Effector memory CD8-positive, alpha-beta T cell (primary cell): ENCODE results near the gene RTN1.

ENCODE experiments used
- ATAC-seq: fragments of 150-1000 bp; cut with Tn5 transposase; replicated peaks from 2 replicates; pipeline ENCODE4 v1.10.0; 2021; ENCODE audit warnings: mild to moderate bottlenecking, moderate library complexity
- DNase-seq, 3 experiments: peaks; one replicate each; pipeline ENCODE4 v3.0.0; 2021
- H3K27ac Mint-ChIP-seq, 2 donors: one replicate each; pipeline ENCODE4 v1.8.0; 2022; ENCODE audit warnings: mild to moderate bottlenecking in 2 of 2, mixed read lengths in 2 of 2, moderate library complexity in 2 of 2
- H3K27me3 Mint-ChIP-seq, 2 donors: one replicate each; pipeline ENCODE4 v1.8.0; 2022; ENCODE audit warnings: mixed read lengths in 2 of 2
- H3K36me3 Mint-ChIP-seq: one replicate; pipeline ENCODE4 v1.8.0; 2022; ENCODE audit warnings: mild to moderate bottlenecking, moderate library complexity, mixed read lengths; ENCODE audit not compliant: insufficient read depth
- H3K4me1 Mint-ChIP-seq, 2 donors: one replicate each; pipeline ENCODE4 v1.8.0; 2022; ENCODE audit warnings: low read depth in 2 of 2, mixed read lengths in 2 of 2
- H3K4me3 Mint-ChIP-seq, 2 donors: one replicate each; pipeline ENCODE4 v1.8.0; 2022; ENCODE audit warnings: mild to moderate bottlenecking in 2 of 2, mixed read lengths in 2 of 2, moderate library complexity in 2 of 2
- H3K9me3 Mint-ChIP-seq, 2 donors: one replicate each; pipeline ENCODE4 v1.8.0; 2022; ENCODE audit warnings: mixed read lengths in 2 of 2
- total RNA-seq, 9 experiments: gene quantifications; one replicate each; lab custom pipeline; 2026; lab: John Stamatoyannopoulos, UW

RTN1 gene
- total RNA-seq, result 0 to 0.42 (median 0) reads per million in 9 experiments

DNA sequence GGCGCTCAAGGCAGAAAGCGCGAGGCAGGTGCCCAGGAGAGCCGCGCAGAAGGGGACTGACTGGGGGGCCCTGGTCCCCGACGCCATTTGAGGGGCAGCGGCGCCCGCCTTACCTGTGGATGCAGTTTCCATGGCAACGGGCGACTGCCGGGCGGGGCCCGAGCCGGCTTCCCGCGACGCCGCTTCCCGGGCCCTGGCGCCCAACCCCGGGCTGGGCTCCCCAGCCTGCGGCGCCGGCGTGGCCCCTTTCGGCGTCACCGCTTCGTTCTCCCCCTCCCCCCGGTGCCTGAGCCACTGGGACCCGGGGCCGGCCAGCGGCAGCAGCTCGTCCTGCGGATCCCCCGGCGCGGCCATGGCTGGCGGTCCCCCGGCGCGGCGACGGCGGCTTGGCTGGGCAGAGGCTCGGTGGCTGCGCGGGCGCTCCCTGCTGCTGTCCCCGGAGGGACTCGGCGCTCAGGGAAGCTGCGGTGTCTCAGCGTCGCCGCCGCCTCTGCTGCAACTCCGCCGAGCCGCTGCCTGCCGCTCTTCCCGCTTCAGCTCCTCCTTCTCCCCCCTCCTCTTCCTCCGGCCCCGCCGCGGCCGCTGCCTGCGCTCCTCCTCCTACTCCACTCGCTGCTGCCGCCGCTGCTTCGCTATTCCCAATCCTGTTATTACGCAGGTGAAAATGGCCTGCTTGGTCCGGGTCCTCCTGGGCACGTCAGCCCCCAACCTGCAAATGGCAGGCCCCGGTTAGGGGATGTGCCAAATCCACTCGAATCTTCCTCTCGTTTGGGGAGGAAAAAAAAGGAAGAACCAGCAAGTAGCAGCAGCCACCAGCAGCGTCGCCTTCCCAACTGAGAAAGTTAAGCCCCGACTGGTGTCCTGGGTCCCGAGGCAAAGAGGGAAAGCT lies at the start of gene RTN1:
Gene RTN1, minus strand, starts transcription at position 500 of the 889 bp plus-strand sequence. Its CDS starts 146 bp downstream, at position 354.
- Mint-ChIP-seq H3K27ac (no peak within 1 kb of the TSS), H3K27me3 (peaks cover 41 to 43% of the 10 kb centered on the region in 2 donors), H3K36me3 (no peaks in the 10 kb centered on the region), H3K4me3 (peak within 1 kb of the TSS; percentile 81 to 82), H3K4me1 (peaks cover 4 to 6% of the 10 kb centered on the region in 2 donors), H3K9me3 (no peaks in the 10 kb centered on the region)
- DNase-seq, result no peak
- ATAC-seq, result peak; percentile 22

DNA sequence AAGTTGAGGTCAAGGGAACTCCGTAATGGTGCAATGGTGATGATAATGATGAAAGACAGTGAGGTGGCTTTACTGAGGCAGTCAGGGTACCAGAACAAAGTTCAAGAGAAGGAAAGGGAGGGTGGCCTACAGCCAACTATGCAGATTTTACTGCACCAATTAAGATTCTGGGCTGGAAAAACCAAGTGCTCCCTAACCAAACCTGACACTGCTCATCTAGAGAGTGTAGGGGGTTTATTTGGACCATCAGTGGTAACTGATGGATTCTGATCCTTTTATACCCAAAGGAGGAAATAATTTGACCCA lies 49.8 kb upstream of the RTN1 start:
- DNase-seq (no peak), ATAC-seq (no peak)
- H3K4me3 Mint-ChIP-seq, result peak overlapping the region in 1 of 2 donors; percentile 28
- peaks cover 0 to 8% of the 10 kb centered on the region in 2 donors for H3K4me1 Mint-ChIP-seq
- H3K27ac Mint-ChIP-seq, result no peak overlapping the region
- H3K9me3 Mint-ChIP-seq, result no peaks in the 10 kb centered on the region
- no peaks in the 10 kb centered on the region for H3K36me3 Mint-ChIP-seq
- H3K27me3 Mint-ChIP-seq, result peaks cover 57 to 60% of the 10 kb centered on the region in 2 donors

DNA sequence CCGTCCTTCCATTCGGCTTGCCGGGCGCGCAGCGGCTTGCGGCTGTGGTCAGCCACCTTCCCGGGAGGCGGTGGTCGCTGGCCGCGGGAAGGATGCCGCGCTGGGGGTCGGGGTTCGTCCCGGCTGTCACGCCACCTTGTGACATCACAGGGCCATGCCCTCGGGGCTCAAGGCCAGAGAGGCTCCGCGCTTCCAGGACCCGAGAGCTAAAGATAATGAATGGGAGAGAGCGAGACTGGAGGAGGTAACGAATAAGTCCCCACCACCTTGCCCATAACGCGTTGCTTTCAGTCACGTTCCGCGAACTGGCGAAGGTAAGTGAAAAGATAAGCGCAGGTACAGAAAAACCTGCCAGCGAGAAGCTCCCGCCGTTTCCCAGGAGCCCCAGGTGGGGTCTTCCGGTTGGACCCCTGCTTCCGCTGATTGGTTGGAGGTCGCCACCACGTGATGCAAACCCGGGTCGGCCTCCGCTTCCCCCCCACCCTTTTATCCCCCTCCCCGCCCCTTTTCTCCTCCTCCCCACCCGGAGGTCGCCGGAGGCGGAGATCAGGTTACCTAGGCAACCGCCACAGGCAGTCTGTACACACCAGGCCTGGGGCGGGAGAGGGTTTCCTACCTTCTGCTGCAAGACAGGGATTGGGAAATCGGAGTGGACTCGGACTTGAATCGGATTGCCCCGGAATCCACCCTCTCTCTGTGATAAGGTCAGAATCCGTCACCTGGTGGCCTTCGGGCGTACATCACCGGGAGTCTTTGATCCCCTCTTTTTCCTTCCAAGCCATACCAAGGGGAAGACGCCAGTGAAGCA lies 49.2 kb upstream of the RTN1 start, which contains the start of gene LRRC9:
Gene LRRC9, plus strand, starts transcription at position 575 of the 808 bp plus-strand sequence.
- ATAC-seq (peak; percentile 32), DNase-seq (no peak)
- Mint-ChIP-seq H3K27me3 (peaks cover 58 to 62% of the 10 kb centered on the region in 2 donors), H3K9me3 (no peaks in the 10 kb centered on the region), H3K27ac (no peak within 1 kb of the TSS), H3K4me1 (peaks cover 0 to 8% of the 10 kb centered on the region in 2 donors), H3K36me3 (no peaks in the 10 kb centered on the region), H3K4me3 (peak within 1 kb of the TSS; percentile 53 to 72)

- Mint-ChIP-seq H3K4me1 (peaks cover 0 to 8% of the 10 kb centered on the region in 2 donors), H3K27ac (no peak overlapping the region), H3K4me3 (peak overlapping the region; percentile 53 to 72), H3K9me3 (no peaks in the 10 kb centered on the region), H3K27me3 (peaks cover 52 to 58% of the 10 kb centered on the region in 2 donors), H3K36me3 (no peaks in the 10 kb centered on the region)
- no peak for DNase-seq
- ATAC-seq, result peak; percentile 48
Measured at GRCh38 chr14:59918824-59919569, 48.4 kb upstream of the RTN1 start.

- DNase-seq (no peak), ATAC-seq (no peak)
- H3K36me3 Mint-ChIP-seq, result no peaks in the 10 kb centered on the region
- no peaks in the 10 kb centered on the region for H3K4me1 Mint-ChIP-seq
- no peaks in the 10 kb centered on the region for H3K9me3 Mint-ChIP-seq
- H3K27ac Mint-ChIP-seq, result no peak overlapping the region
- H3K4me3 Mint-ChIP-seq, result no peak overlapping the region
- H3K27me3 Mint-ChIP-seq, result peaks cover 34 to 36% of the 10 kb centered on the region in 2 donors
Measured at GRCh38 chr14:59913187-59913586, 42.6 kb upstream of the RTN1 start.

GRCh38 chr14:59912443-59912842 lies 41.9 kb upstream of the RTN1 start:
- no peaks in the 10 kb centered on the region for H3K36me3 Mint-ChIP-seq
- no peak for ATAC-seq
- no peak overlapping the region for H3K4me3 Mint-ChIP-seq
- H3K27me3 Mint-ChIP-seq, result peaks cover 36 to 37% of the 10 kb centered on the region in 2 donors
- H3K27ac Mint-ChIP-seq, result no peak overlapping the region
- no peaks in the 10 kb centered on the region for H3K9me3 Mint-ChIP-seq
- H3K4me1 Mint-ChIP-seq, result no peaks in the 10 kb centered on the region
- no peak for DNase-seq

GRCh38 chr14:59905188-59905587 lies 34.6 kb upstream of the RTN1 start:
- Mint-ChIP-seq H3K27ac (no peak overlapping the region), H3K4me1 (no peaks in the 10 kb centered on the region), H3K9me3 (no peaks in the 10 kb centered on the region), H3K36me3 (no peaks in the 10 kb centered on the region), H3K4me3 (no peak overlapping the region), H3K27me3 (peaks cover 11 to 17% of the 10 kb centered on the region in 2 donors)
- no peak for DNase-seq
- no peak for ATAC-seq

DNA sequence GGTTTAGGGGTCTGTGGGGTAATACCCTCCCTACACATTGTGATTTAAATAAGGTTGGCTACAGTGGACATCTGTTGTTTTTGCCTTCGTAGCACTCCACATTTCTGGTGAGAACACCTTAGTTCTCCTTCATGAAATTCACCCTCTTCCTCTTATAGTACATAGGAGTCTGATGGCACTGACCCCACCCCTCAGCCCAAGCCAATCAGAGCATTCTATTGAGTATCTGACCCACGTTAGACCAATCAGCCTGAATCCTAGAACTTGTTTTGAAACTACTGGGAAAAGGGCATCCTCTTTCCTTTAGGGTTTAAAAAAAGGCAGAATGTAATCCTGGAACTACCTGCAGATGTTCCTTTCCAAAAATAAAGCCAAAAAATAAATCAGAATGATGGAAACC lies 33.6 kb upstream of the RTN1 start:
- H3K36me3 Mint-ChIP-seq, result no peaks in the 10 kb centered on the region
- no peak for DNase-seq
- H3K9me3 Mint-ChIP-seq, result no peaks in the 10 kb centered on the region
- ATAC-seq, result no peak
- H3K27ac Mint-ChIP-seq, result no peak overlapping the region
- no peak overlapping the region for H3K4me3 Mint-ChIP-seq
- peaks cover 7 to 20% of the 10 kb centered on the region in 2 donors for H3K27me3 Mint-ChIP-seq
- no peaks in the 10 kb centered on the region for H3K4me1 Mint-ChIP-seq

GRCh38 chr14:59900556-59900955 lies 30.0 kb upstream of the RTN1 start:
- ATAC-seq (no peak), DNase-seq (no peak)
- no peak overlapping the region for H3K27ac Mint-ChIP-seq
- H3K9me3 Mint-ChIP-seq, result no peaks in the 10 kb centered on the region
- peaks cover 11 to 35% of the 10 kb centered on the region in 2 donors for H3K27me3 Mint-ChIP-seq
- no peak overlapping the region for H3K4me3 Mint-ChIP-seq
- no peaks in the 10 kb centered on the region for H3K4me1 Mint-ChIP-seq
- H3K36me3 Mint-ChIP-seq, result no peaks in the 10 kb centered on the region

DNA sequence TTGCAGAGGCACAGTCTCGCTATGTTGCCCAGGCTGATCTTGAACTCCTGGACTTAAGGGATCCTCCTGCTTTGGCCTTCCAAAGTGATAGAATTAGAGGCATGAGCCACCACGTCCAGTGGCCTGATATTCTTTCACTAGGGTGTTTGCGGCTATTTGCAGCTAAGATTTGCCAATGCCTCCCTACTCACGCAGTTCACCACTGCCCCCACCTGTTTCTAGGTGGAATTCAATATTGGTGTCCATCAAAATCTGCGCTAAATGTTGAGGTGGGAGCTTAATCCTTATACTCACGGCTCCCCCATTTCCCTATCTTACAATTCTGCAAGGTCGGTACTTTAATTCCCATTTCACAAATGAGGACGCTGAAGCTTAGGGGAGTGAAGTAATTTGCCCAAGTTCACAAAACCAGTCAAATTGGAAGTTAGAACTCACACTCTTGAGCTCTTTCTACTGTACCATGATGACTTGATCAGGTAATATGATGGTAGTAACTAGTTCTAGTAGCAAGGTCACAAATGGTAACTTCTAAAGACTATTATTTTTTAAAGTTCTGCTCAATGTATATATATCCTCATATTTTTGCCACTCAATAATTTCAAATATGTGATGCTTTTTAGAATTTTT lies 27.3 kb upstream of the RTN1 start:
- H3K9me3 Mint-ChIP-seq, result no peaks in the 10 kb centered on the region
- ATAC-seq (no peak), DNase-seq (no peak)
- no peaks in the 10 kb centered on the region for H3K36me3 Mint-ChIP-seq
- no peak overlapping the region for H3K27ac Mint-ChIP-seq
- peaks cover 16 to 53% of the 10 kb centered on the region in 2 donors for H3K27me3 Mint-ChIP-seq
- no peak overlapping the region for H3K4me3 Mint-ChIP-seq
- no peaks in the 10 kb centered on the region for H3K4me1 Mint-ChIP-seq

DNA sequence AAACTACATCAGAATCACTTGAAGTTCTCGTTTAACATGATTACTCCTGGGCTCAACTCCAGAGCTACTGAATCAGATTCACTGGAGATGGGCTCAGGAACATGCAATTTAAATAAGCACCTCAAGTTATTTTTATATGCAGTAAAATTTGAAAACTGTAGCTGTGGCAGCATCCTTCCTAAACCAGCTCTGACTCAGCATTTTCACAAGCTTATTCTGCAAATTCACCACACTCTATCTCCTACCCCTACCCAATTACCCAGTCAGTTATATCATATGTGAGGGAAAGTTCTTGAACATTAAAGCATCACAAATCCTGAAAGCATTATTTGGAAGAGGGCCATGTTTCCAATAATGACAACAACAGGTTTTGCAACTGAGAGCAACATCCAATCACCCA lies 25.1 kb upstream of the RTN1 start:
- no peaks in the 10 kb centered on the region for H3K36me3 Mint-ChIP-seq
- no peaks in the 10 kb centered on the region for H3K4me1 Mint-ChIP-seq
- H3K9me3 Mint-ChIP-seq, result no peaks in the 10 kb centered on the region
- no peak overlapping the region for H3K4me3 Mint-ChIP-seq
- no peak overlapping the region for H3K27ac Mint-ChIP-seq
- DNase-seq (no peak), ATAC-seq (no peak)
- peaks cover 16 to 48% of the 10 kb centered on the region in 2 donors for H3K27me3 Mint-ChIP-seq

DNA sequence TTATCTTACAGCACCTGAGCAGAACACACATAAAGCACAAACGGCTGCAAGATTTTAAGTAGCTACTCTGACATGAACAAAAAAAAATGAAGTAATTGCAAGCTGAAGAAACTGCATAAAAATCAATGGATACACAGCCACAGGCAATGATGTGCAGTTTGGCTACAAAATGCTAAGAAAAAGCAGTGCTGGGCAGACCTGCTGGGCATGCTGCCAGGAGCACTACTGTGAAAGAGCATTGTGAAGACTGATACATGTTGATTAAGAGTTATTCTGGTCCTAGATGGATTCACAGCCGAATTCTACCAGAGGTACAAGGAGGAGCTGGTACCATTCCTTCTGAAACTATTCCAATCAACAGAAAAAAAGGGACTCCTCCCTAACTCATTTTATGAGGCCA lies 20.1 kb upstream of the RTN1 start:
- ATAC-seq, result no peak

DNA sequence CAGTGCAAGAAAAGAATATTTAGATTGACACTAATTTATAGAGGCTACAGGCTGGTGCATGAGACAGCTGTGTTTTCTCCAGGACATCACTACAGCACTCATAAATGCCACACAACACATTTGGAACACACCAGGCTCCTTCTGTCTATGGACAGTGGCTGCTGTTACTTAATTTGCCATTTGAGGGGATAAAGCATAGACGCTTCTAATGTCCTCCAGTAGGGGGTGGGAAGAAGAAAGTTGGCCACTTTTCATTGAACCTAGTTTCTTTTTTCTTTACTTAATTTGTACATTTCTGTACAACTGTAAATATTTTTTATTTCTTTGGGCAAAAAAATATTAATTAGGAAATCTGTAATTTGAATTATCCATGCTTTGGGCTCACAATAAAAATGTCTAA lies 12.4 kb upstream of the RTN1 start:
- Mint-ChIP-seq H3K4me1 (no peaks in the 10 kb centered on the region), H3K27me3 (peaks cover 39 to 45% of the 10 kb centered on the region in 2 donors), H3K27ac (no peak overlapping the region), H3K9me3 (no peaks in the 10 kb centered on the region), H3K36me3 (no peaks in the 10 kb centered on the region), H3K4me3 (no peak overlapping the region)
- ATAC-seq (no peak), DNase-seq (no peak)

More for the DNA sequence above, 20.1 kb upstream of the RTN1 start:
- Mint-ChIP-seq H3K27ac (no peak overlapping the region), H3K4me3 (no peak overlapping the region), H3K4me1 (no peaks in the 10 kb centered on the region), H3K27me3 (peaks cover 25 to 31% of the 10 kb centered on the region in 2 donors), H3K36me3 (no peaks in the 10 kb centered on the region), H3K9me3 (no peaks in the 10 kb centered on the region)
- no peak for DNase-seq
